Right ventricle myocardium inferior (tissue), 1 donor: ENCODE data around the gene DDIT4. TPM values are rescaled to one million over a fixed set of nuclear protein-coding genes. Genes with fewer than 3 reads are reported as not detected.
A peak's percentile ranks its signal among the peaks of the same experiment; 100 is the strongest.
"Not testable (repeated sequence)": the region's sequence is repeated elsewhere in the genome, so short reads cannot be mapped to it uniquely, and the experiment has no call there.

Source experiments
- ATAC-seq: fragments of 200-7000 bp; cut with Tn5 transposase; one replicate; pipeline ENCODE4 v1.9.1; 2020; ENCODE audit warnings: mild to moderate bottlenecking, moderate library complexity
- DNase-seq: peaks from one replicate; pipeline ENCODE4 v3.0.0; 2021; ENCODE audit errors: missing footprints
- intact Hi-C: fragments of 100-400 bp; cut with DNase I; formaldehyde crosslinking; loops from one replicate; pipeline ENCODE4 v1.11.0; 2022
- total RNA-seq: library from RNA; stranded (reverse); fragmentation: NEBNext Ultra II Directional; extraction: Animal tissue kit (Norgen Biotek cat#: 25700); gene quantifications from one replicate; pipeline ENCODE4 v1.2.1, GENCODE V29; 2021
- donor health status: DM: no; HTN: yes; CAD: no; lungs with severe emphysema.

Gene DDIT4
- total RNA-seq, 1 donor from 2014 or later = 71.4 TPM

GRCh38 chr10:72263613-72264241 lies 10.0 kb upstream of the DDIT4 start:
- ATAC-seq (no peak), DNase-seq (no peak)
- intact Hi-C loops = no loop called here

- intact Hi-C loops = no loop called here
- no peak for ATAC-seq
Measured at GRCh38 chr10:72264536-72264935, 9.2 kb upstream of the DDIT4 start.

GRCh38 chr10:72265508-72265907 lies 8.2 kb upstream of the DDIT4 start:
- intact Hi-C loops = no loop called here
- ATAC-seq (no peak), DNase-seq (no peak)

More at GRCh38 chr10:72264536-72264935, 9.2 kb upstream of the DDIT4 start:
- no peak for DNase-seq

GRCh38 chr10:72265990-72266865 lies 7.5 kb upstream of the DDIT4 start:
- no peak for DNase-seq

GRCh38 chr10:72267381-72267780 lies 6.3 kb upstream of the DDIT4 start:
- no peak for DNase-seq
- intact Hi-C loops = no loop called here
- ATAC-seq = no peak

More at GRCh38 chr10:72265990-72266865, 7.5 kb upstream of the DDIT4 start:
- ATAC-seq = no peak
- intact Hi-C loops = no loop called here

GRCh38 chr10:72267819-72268399 lies 5.8 kb upstream of the DDIT4 start:
- ATAC-seq (no peak), DNase-seq (no peak)
- intact Hi-C loops = no loop called here

- DNase-seq, intact Hi-C loops, ATAC-seq: not testable (repeated sequence)
Measured at GRCh38 chr10:72268475-72269200, 5.1 kb upstream of the DDIT4 start.

GRCh38 chr10:72270607-72271281 lies 3.0 kb upstream of the DDIT4 start:
- DNase-seq (no peak), ATAC-seq (no peak)

GRCh38 chr10:72272689-72273409 lies 875 bp upstream of the DDIT4 start:
- peak; percentile 73 for ATAC-seq
- peak; percentile 95 for DNase-seq
- intact Hi-C loops = loop anchor here (1.0 to 5.0 kb wide), 5 partner anchors 13 to 141 kb away; partner anchors contain the start of genes ANAPC16 and ASCC1

More at GRCh38 chr10:72270607-72271281, 3.0 kb upstream of the DDIT4 start:
- intact Hi-C loops = loop anchor here (5.0 kb wide), 1 partner anchor 138 kb away; no protein-coding TSS in a partner anchor

- intact Hi-C loops = loop anchor here (2.0 to 5.0 kb wide), 3 partner anchors 23 to 142 kb away; no protein-coding TSS in a partner anchor
- DNase-seq = peak; percentile 78
- no peak for ATAC-seq
Measured at GRCh38 chr10:72274213-72274729, 547 bp downstream of the DDIT4 start.

- intact Hi-C loops = loop anchor here (2.0 to 5.0 kb wide), 4 partner anchors 22 to 143 kb away; no protein-coding TSS in a partner anchor
- peak; percentile 87 for DNase-seq
- peak; percentile 10 for ATAC-seq
Measured at GRCh38 chr10:72274730-72275350, 1.1 kb downstream of the DDIT4 start.

- intact Hi-C loops = loop anchor here (2.0 to 5.0 kb wide), 3 partner anchors 21 to 53 kb away; no protein-coding TSS in a partner anchor
- ATAC-seq = no peak
- DNase-seq = no peak
Measured at GRCh38 chr10:72275351-72276012, 1.8 kb downstream of the DDIT4 start.

GRCh38 chr10:72276013-72276387 lies 2.3 kb downstream of the DDIT4 start:
- intact Hi-C loops = loop anchor here (5.0 kb wide), 1 partner anchor 41 kb away; no protein-coding TSS in a partner anchor
- DNase-seq (no peak), ATAC-seq (no peak)

- ATAC-seq = no peak
- intact Hi-C loops = loop anchor here (5.0 kb wide), 1 partner anchor 41 kb away; no protein-coding TSS in a partner anchor
Measured at GRCh38 chr10:72276421-72277339, 3.0 kb downstream of the DDIT4 start.

GRCh38 chr10:72277340-72277995 lies 3.7 kb downstream of the DDIT4 start:
- intact Hi-C loops = loop anchor here (5.0 kb wide), 1 partner anchor 40 kb away; no protein-coding TSS in a partner anchor

More at GRCh38 chr10:72276421-72277339, 3.0 kb downstream of the DDIT4 start:
- no peak for DNase-seq

More at GRCh38 chr10:72277340-72277995, 3.7 kb downstream of the DDIT4 start:
- ATAC-seq (no peak), DNase-seq (no peak)
